Uterus (tissue), 2 donors: ENCODE measurements around the gene PAXIP1.

Experiments used
- CTCF ChIP-seq, 4 experiments: fragments of 200-600 bp in 2 of 4; fragments of 450-650 bp in 2 of 4; sonication (generic) in 2 of 4; IDR thresholded peaks; one replicate each; pipeline ENCODE4 v1.5.1; 2016 to 2019; ENCODE audit warnings: antibody characterized with exemption in 4 of 4, mild to moderate bottlenecking in 2 of 4, moderate library complexity in 1 of 4
- POLR2A ChIP-seq, 2 donors: fragments of 450-650 bp; IDR thresholded peaks; one replicate each; pipeline ENCODE4 v1.6.1; 2016; ENCODE audit warnings: antibody characterized with exemption in 2 of 2, mild to moderate bottlenecking in 1 of 2, moderate library complexity in 1 of 2

GRCh38 chr7:154914308-154914995 lies 88.5 kb downstream of the PAXIP1 start:
- TF ChIP-seq POLR2A (IDR thresholded peaks at IDR 0.05) (no peak), CTCF (IDR thresholded peaks at IDR 0.05) (no peak)
